HG02870 (cell line): Measurements from ENCODE around the gene RSPH9.
"Not testable (repeated sequence)": the region's sequence is repeated elsewhere in the genome, so short reads cannot be mapped to it uniquely, and the experiment has no call there.

Experiments
- ATAC-seq: cut with Tn5 transposase; IDR thresholded peaks from one replicate; pipeline ENCODE4 v1.9.1; 2021; ENCODE audit warnings: mild to moderate bottlenecking, moderate library complexity; ENCODE audit not compliant: unreplicated experiment

Gene RSPH9

GRCh38 chr6:43628393-43629103 lies 16.3 kb upstream of the RSPH9 start:
- no peak for ATAC-seq

GRCh38 chr6:43629104-43629504 lies 15.7 kb upstream of the RSPH9 start, which contains the start of gene GTPBP2:
Gene GTPBP2, minus strand, starts transcription at chr6:43629264. Its CDS starts 102 bp downstream, at chr6:43629162.
- peak; percentile 80 for ATAC-seq

- peak; percentile 67 for ATAC-seq
Observed at GRCh38 chr6:43629505-43630300, 15.1 kb upstream of the RSPH9 start.

GRCh38 chr6:43630980-43631619 lies 13.7 kb upstream of the RSPH9 start:
- ATAC-seq, result no peak

- not testable (repeated sequence) for ATAC-seq
Observed at GRCh38 chr6:43633002-43633401, 11.8 kb upstream of the RSPH9 start.

- no peak for ATAC-seq
Observed at GRCh38 chr6:43634702-43635303, 10.0 kb upstream of the RSPH9 start.

GRCh38 chr6:43635387-43636307 lies 9.2 kb upstream of the RSPH9 start, which contains the start of gene MAD2L1BP:
Gene MAD2L1BP, plus strand, starts transcription at chr6:43635840. Its CDS starts 36 bp downstream, at chr6:43635876.
- peak; percentile 76 for ATAC-seq

GRCh38 chr6:43636308-43636659 lies 8.6 kb upstream of the RSPH9 start:
- ATAC-seq, result no peak

- no peak for ATAC-seq
Observed at GRCh38 chr6:43639984-43640800, 4.6 kb upstream of the RSPH9 start.

GRCh38 chr6:43645613-43645964 lies 753 bp downstream of the RSPH9 start:
- no peak for ATAC-seq

- ATAC-seq, result no peak
Observed at GRCh38 chr6:43647613-43648012, 2.8 kb downstream of the RSPH9 start.

GRCh38 chr6:43648248-43648647 lies 3.4 kb downstream of the RSPH9 start:
- ATAC-seq, result no peak

- ATAC-seq, result not testable (repeated sequence)
Observed at GRCh38 chr6:43652822-43653221, 8.0 kb downstream of the RSPH9 start.

GRCh38 chr6:43657221-43657802 lies 12.5 kb downstream of the RSPH9 start:
- ATAC-seq, result no peak

GRCh38 chr6:43658161-43658560 lies 13.3 kb downstream of the RSPH9 start:
- no peak for ATAC-seq

- ATAC-seq, result not testable (repeated sequence)
Observed at GRCh38 chr6:43662948-43663347, 18.1 kb downstream of the RSPH9 start.

GRCh38 chr6:43665376-43665775 lies 20.5 kb downstream of the RSPH9 start:
- no peak for ATAC-seq

GRCh38 chr6:43666196-43666920 lies 21.5 kb downstream of the RSPH9 start:
- no peak for ATAC-seq
